H1 (cell line): Measurements from ENCODE around the gene MED29. TPM values are rescaled to one million over a fixed set of nuclear protein-coding genes. Genes with fewer than 3 reads are reported as not detected.
A peak's percentile ranks its signal among the peaks of the same experiment; 100 is the strongest.

ENCODE experiments used
- CTCF ChIA-PET: fragments of 300-600 bp; sonication (Branson Sonifier 250); formaldehyde crosslinking; loops from one replicate; lab custom pipeline; 2021; ENCODE audit not compliant: partially characterized antibody; lab: Charles Lee
- POLR2A ChIA-PET: fragments of 300-600 bp; sonication (Branson Sonifier 250); formaldehyde crosslinking; loops from one replicate; lab custom pipeline; 2021; ENCODE audit warnings: inconsistent platforms; ENCODE audit not compliant: partially characterized antibody; lab: Charles Lee
- DNase-seq, 2 experiments: peaks; one replicate each; pipeline versions ENCODE4 v3.0.0 to v3.0.0-alpha.2; 2010 to 2022; ENCODE audit warnings: low spot score in 2 of 2, low read depth in 1 of 2, mixed read lengths in 1 of 2
- FAIRE-seq: peaks from 2 replicates; lab custom pipeline; 2011; peaks lifted over from hg19 to GRCh38; lab: Jason Lieb, UNC
- H2AFZ ChIP-seq: 2 replicates; pipeline ENCODE4 v1.8.1; 2012; ENCODE audit warnings: low read length, inconsistent platforms
- H2AK5ac ChIP-seq: 2 replicates; pipeline ENCODE4 v1.6.1; 2013; ENCODE audit warnings: low read depth, low read length
- H2BK120ac ChIP-seq: replicated peaks from 2 replicates; pipeline ENCODE3; 2013; ENCODE audit warnings: low read depth, low read length, inconsistent platforms
- H2BK12ac ChIP-seq: 2 replicates; pipeline ENCODE4 v1.6.1; 2013; ENCODE audit warnings: low read depth, low read length
- H2BK15ac ChIP-seq: 2 replicates; pipeline ENCODE4 v1.6.1; 2013; ENCODE audit warnings: low read length
- H2BK20ac ChIP-seq: 2 replicates; pipeline ENCODE4 v1.6.1; 2013; ENCODE audit warnings: low read length
- H2BK5ac ChIP-seq: 2 replicates; pipeline ENCODE4 v1.6.1; 2013; ENCODE audit warnings: low read depth, low read length
- H3K14ac ChIP-seq: 2 replicates; pipeline ENCODE4 v1.6.1; 2013; ENCODE audit warnings: inconsistent platforms; ENCODE audit not compliant: insufficient read length
- H3K18ac ChIP-seq: 2 replicates; pipeline ENCODE4 v1.6.1; 2013; ENCODE audit warnings: low read length; ENCODE audit errors: extremely low read depth
- H3K23ac ChIP-seq: 2 replicates; pipeline ENCODE4 v1.6.1; 2013; ENCODE audit warnings: inconsistent platforms; ENCODE audit not compliant: insufficient read length
- H3K23me2 ChIP-seq: 2 replicates; pipeline ENCODE4 v1.6.1; 2013; ENCODE audit warnings: low read depth, low read length
- H3K27ac ChIP-seq: 2 replicates; pipeline ENCODE4 v1.6.1; 2011; ENCODE audit warnings: low read depth, low read length, inconsistent platforms
- H3K27me3 ChIP-seq, 4 experiments: replicated peaks in 1 of 4; 1 replicate in 1 of 4; 2 replicates in 3 of 4; pipeline versions ENCODE4 v1.6.1 to v1.8.1; 2011 to 2013; ENCODE audit warnings: low read length in 3 of 4, mild to moderate bottlenecking in 3 of 4, inconsistent platforms in 2 of 4, mixed read lengths in 2 of 4, moderate library complexity in 1 of 4; ENCODE audit not compliant: control insufficient read depth in 3 of 4, insufficient read depth in 3 of 4; ENCODE audit errors: extremely low read depth in 1 of 4
- H3K36me3 ChIP-seq, 4 experiments: 2 replicates each; pipeline versions ENCODE4 v1.6.1 to v1.8.1; 2011 to 2013; ENCODE audit warnings: mild to moderate bottlenecking in 4 of 4, low read length in 3 of 4, moderate library complexity in 2 of 4, control low read depth in 1 of 4, inconsistent platforms in 1 of 4; ENCODE audit not compliant: insufficient read depth in 4 of 4, control insufficient read depth in 2 of 4
- H3K4ac ChIP-seq: replicated peaks from 2 replicates; pipeline ENCODE3; 2013; ENCODE audit warnings: low read length, low read depth, mixed read lengths, inconsistent platforms; ENCODE audit not compliant: insufficient read length
- H3K4me1 ChIP-seq, 4 experiments: replicated peaks in 1 of 4; 1 replicate in 1 of 4; 2 replicates in 3 of 4; pipeline versions ENCODE4 v1.6.1 to v1.8.1; 2011 to 2013; ENCODE audit warnings: low read length in 3 of 4, inconsistent platforms in 2 of 4, mixed read lengths in 1 of 4; ENCODE audit not compliant: insufficient read depth in 4 of 4, control insufficient read depth in 3 of 4
- H3K4me2 ChIP-seq, 2 experiments: 2 replicates each; pipeline versions ENCODE4 v1.6.1 to v1.8.1; 2011 to 2013; ENCODE audit warnings: low read depth in 2 of 2, low read length in 2 of 2, control low read depth in 1 of 2, inconsistent platforms in 1 of 2, mild to moderate bottlenecking in 1 of 2; ENCODE audit not compliant: insufficient read depth in 1 of 2
- H3K4me3 ChIP-seq, 4 experiments: fragments of 200-600, 300-600 bp in 1 of 4; sonication (generic), shearing (Covaris generic), sonication (Bioruptor Twin) in 1 of 4; 2 replicates each; pipeline versions ENCODE4 v1.5.1 to v1.8.1; 2011 to 2016; ENCODE audit warnings: low read length in 4 of 4, low read depth in 3 of 4, control low read depth in 2 of 4, inconsistent platforms in 2 of 4, mild to moderate bottlenecking in 2 of 4, mixed read lengths in 1 of 4, moderate library complexity in 1 of 4; ENCODE audit not compliant: insufficient read depth in 2 of 4; ENCODE audit errors: extremely low read depth in 1 of 4
- H3K56ac ChIP-seq: replicated peaks from 2 replicates; pipeline ENCODE3; 2013; ENCODE audit warnings: low read depth, mild to moderate bottlenecking, mixed read lengths, low read length, inconsistent platforms; ENCODE audit not compliant: insufficient read length
- H3K79me1 ChIP-seq: 2 replicates; pipeline ENCODE4 v1.6.1; 2013; ENCODE audit warnings: low read depth, low read length, control low read depth
- H3K79me2 ChIP-seq, 2 experiments: 2 replicates each; pipeline versions ENCODE4 v1.6.1 to v1.8.1; 2012 to 2013; ENCODE audit warnings: low read length in 2 of 2, mild to moderate bottlenecking in 2 of 2, inconsistent platforms in 1 of 2; ENCODE audit not compliant: insufficient read depth in 2 of 2, control insufficient read depth in 1 of 2
- H3K9ac ChIP-seq, 4 experiments: replicated peaks in 1 of 4; 1 replicate in 1 of 4; 2 replicates in 3 of 4; pipeline versions ENCODE4 v1.6.1 to v1.8.1; 2011 to 2013; ENCODE audit warnings: low read depth in 3 of 4, low read length in 3 of 4, control low read depth in 2 of 4, mild to moderate bottlenecking in 2 of 4, moderate library complexity in 2 of 4, inconsistent platforms in 1 of 4; ENCODE audit errors: extremely low read depth in 1 of 4
- H3K9me3 ChIP-seq, 2 experiments: 2 replicates each; pipeline versions ENCODE4 v1.6.1 to v1.8.1; 2012 to 2013; ENCODE audit warnings: mild to moderate bottlenecking in 2 of 2, moderate library complexity in 2 of 2, control low read depth in 1 of 2, inconsistent platforms in 1 of 2, low read depth in 1 of 2, low read length in 1 of 2, mixed read lengths in 1 of 2; ENCODE audit not compliant: insufficient read depth in 2 of 2
- H4K20me1 ChIP-seq, 2 experiments: replicated peaks in 1 of 2; 2 replicates each; pipeline versions ENCODE3 to v1.8.1; 2011 to 2013; ENCODE audit warnings: inconsistent platforms in 2 of 2, low read length in 2 of 2, mild to moderate bottlenecking in 1 of 2; ENCODE audit not compliant: insufficient read depth in 2 of 2, control insufficient read depth in 1 of 2
- H4K5ac ChIP-seq: 2 replicates; pipeline ENCODE4 v1.6.1; 2013; ENCODE audit warnings: low read length, low read depth, mixed read lengths, inconsistent platforms; ENCODE audit not compliant: insufficient read length
- H4K8ac ChIP-seq: 2 replicates; pipeline ENCODE4 v1.8.0; 2013; ENCODE audit warnings: mild to moderate bottlenecking, moderate library complexity, low read length, inconsistent platforms; ENCODE audit not compliant: insufficient read depth; ENCODE audit errors: extremely low read depth
- H4K91ac ChIP-seq: replicated peaks from 2 replicates; pipeline ENCODE3; 2013; ENCODE audit warnings: low read length, mixed read lengths, inconsistent platforms; ENCODE audit not compliant: insufficient read length
- SRF ChIP-seq: IDR thresholded peaks from 2 replicates; pipeline ENCODE4 v1.6.1; 2011; ENCODE audit warnings: mild to moderate bottlenecking, low read depth, low read length, moderate library complexity
- WGBS, 2 experiments: shearing (Covaris generic) in 1 of 2; methylation state at CpG; one replicate each; pipeline versions ENCODE4 v1.1.6 to v1.1.7; 2013 to 2015; ENCODE audit warnings: low lambda C conversion rate in 2 of 2, mixed read lengths in 2 of 2, inconsistent platforms in 1 of 2, low coverage in 1 of 2, missing lambda C conversion rate in 1 of 2; ENCODE audit not compliant: insufficient replicate concordance in 2 of 2, insufficient coverage in 1 of 2, insufficient read length in 1 of 2; ENCODE audit errors: extremely low coverage in 1 of 2, missing lambda C conversion rate in 1 of 2; 5-methylcytosine and 5-hydroxymethylcytosine counted together
- polyA plus RNA-seq, 7 experiments: library from polyadenylated mRNA; depleted of rRNA in 3 of 7; stranded (reverse) in 5 of 7; unstranded in 2 of 7; fragments of >200 nt in 5 of 7; fragments of 200-250 nt in 2 of 7; gene quantifications; 1 replicate in 5 of 7; 2 replicates in 1 of 7; 4 replicates in 1 of 7; pipeline versions ENCODE4 v1.2.1 to v1.2.3, GENCODE V29; 2011 to 2013; ENCODE audit warnings: missing spikeins in 2 of 7, mixed read lengths in 2 of 7
- total RNA-seq: library from RNA; stranded (reverse); fragmentation: NEBNext Ultra II Directional; extraction: Animal tissue kit (Norgen Biotek cat#: 25700); gene quantifications from 2 replicates; pipeline ENCODE4 v1.2.1, GENCODE V29; 2021

Gene MED29
- total and polyA plus RNA-seq, 2 of the 8 experiments (the other 6 are each of a cell fraction or from before 2014, with no cell fraction given), result 31.1 to 52.5 TPM

DNA sequence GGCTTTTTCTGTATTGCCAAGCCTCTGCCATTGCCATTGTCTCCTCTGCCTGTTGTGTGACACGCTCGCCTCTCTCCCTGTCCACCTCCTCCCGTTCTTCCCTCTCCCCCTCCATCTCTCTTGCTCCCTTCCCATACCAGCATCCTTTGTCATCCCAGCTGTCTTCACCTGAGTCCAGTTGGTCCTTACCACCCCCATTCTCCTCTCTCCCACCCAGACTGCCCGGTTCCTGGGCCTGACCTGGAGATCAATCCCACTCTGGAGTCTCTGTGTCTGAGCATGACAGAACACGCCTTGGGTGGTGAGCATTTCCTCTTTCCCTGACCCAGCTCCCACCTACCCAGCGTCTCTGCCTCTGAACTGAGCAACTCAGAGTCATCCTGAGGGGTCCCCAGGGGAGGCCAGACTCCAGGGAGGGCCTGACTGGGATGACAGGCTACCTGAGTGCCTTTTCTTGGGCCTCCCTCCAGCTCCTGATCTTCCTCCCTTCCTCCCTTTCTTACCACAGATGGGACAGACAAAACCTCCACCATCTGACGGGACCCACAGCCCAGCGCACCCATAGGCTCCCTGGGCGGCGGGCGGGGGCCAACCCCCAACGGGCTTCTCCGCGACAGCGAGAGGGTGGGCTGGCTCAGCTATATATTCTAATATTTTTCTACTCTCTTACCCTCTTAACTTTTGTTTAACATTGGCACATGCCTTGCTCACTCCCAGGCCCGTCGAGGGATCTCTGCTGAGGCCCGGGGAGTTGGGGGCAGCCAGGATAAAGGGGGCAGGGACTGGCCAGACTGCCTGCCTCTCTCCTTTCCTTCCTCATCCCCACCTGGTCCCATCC is 8.0 kb upstream of the MED29 start:
- no peak overlapping the region for H3K56ac ChIP-seq
- H3K79me2 ChIP-seq, result no peaks in the 10 kb centered on the region
- no peak overlapping the region for H2BK120ac ChIP-seq
- no peak overlapping the region for H2AK5ac ChIP-seq
- no peaks in the 10 kb centered on the region; the same call in 1 of the 2 replicates for H3K79me1 ChIP-seq
- WGBS, 2 experiments, result 97% methylated on average over 16 of the region's 18 CpGs; no CpG with 5 or more reads in 1 of the 2 experiments
- H3K9ac ChIP-seq, result no peak overlapping the region
- no peak for FAIRE-seq
- peaks cover 0 to 8% of the 10 kb centered on the region in 2 experiments for H4K20me1 ChIP-seq
- peaks cover 0 to 6% (median 0%) of the 10 kb centered on the region in 4 experiments; a peak in 2 of 7 replicates for H3K4me1 ChIP-seq
- no peak overlapping the region for H3K4me2 ChIP-seq
- peak overlapping the region; percentile 12; the same call in 1 of the 2 replicates for H4K8ac ChIP-seq
- no peak overlapping the region for H3K23ac ChIP-seq
- H2BK5ac ChIP-seq, result no peak overlapping the region
- no peak for DNase-seq
- H2BK15ac ChIP-seq, result no peak overlapping the region
- H3K18ac ChIP-seq, result no peak overlapping the region
- no peak overlapping the region for H4K5ac ChIP-seq
- H3K4ac ChIP-seq, result no peak overlapping the region
- H3K4me3 ChIP-seq, result no peak overlapping the region
- ChIA-PET POLR2A (interaction anchor here (0.6 to 4.3 kb wide), 11 partner anchors 8 to 52 kb away, joined by 3 to 20 read pairs (median 5); partner anchors contain the start of genes MED29, PAF1 and RPS16), CTCF (interaction anchor here (1.0 to 3.2 kb wide), 7 partner anchors 10 to 37 kb away, joined by 3 to 10 read pairs (median 4); no protein-coding TSS in a partner anchor)
- peaks cover 29 to 81% (median 48%) of the 10 kb centered on the region in 4 experiments for H3K36me3 ChIP-seq
- H3K27ac ChIP-seq, result no peak overlapping the region
- H2BK20ac ChIP-seq, result no peak overlapping the region
- no peaks in the 10 kb centered on the region for H3K9me3 ChIP-seq
- no peak overlapping the region for H2AFZ ChIP-seq
- no peak overlapping the region for H2BK12ac ChIP-seq
- H3K27me3 ChIP-seq, result no peaks in the 10 kb centered on the region
- no peaks in the 10 kb centered on the region for H3K23me2 ChIP-seq
- H3K14ac ChIP-seq, result no peak overlapping the region
- no peak overlapping the region for H4K91ac ChIP-seq
- no peak for TF ChIP-seq SRF
